CD4-positive, alpha-beta T cell (primary cell): ENCODE data around the gene ARHGEF17. TPM values are rescaled to one million over a fixed set of nuclear protein-coding genes. Genes with fewer than 3 reads are reported as not detected.

Experiments used
- ATAC-seq: fragments of 200-7000 bp; cut with Tn5 transposase; one replicate; pipeline ENCODE4 v1.10.0; 2022; ENCODE audit warnings: mild to moderate bottlenecking; ENCODE audit not compliant: poor library complexity
- CTCF ChIA-PET: fragments of 350-600 bp; sonication (Branson Sonifier 250); formaldehyde crosslinking; loops from one replicate; lab custom pipeline; 2021; ENCODE audit warnings: antibody characterized with exemption, inconsistent platforms; lab: Charles Lee
- POLR2A ChIA-PET: fragments of 350-600 bp; sonication (Branson Sonifier 250); formaldehyde crosslinking; loops from one replicate; lab custom pipeline; 2021; ENCODE audit warnings: antibody characterized with exemption, inconsistent platforms; lab: Charles Lee
- DNase-seq, 14 experiments: peaks; one replicate each; pipeline ENCODE4 v3.0.0-alpha.2; 2013 to 2020; ENCODE audit warnings: mixed read lengths in 2 of 14
- H3K27ac ChIP-seq, 2 donors: one replicate each; pipeline versions ENCODE4 v1.5.1 to v1.7.0; 2013; ENCODE audit warnings: low read length in 2 of 2, low read depth in 1 of 2, mild to moderate bottlenecking in 1 of 2
- H3K27me3 ChIP-seq, 2 experiments: 1 replicate in 1 of 2; 2 replicates in 1 of 2; pipeline versions ENCODE4 v1.6.1 to v1.7.0; 2013; ENCODE audit warnings: low read length in 2 of 2, control low read depth in 1 of 2, mild to moderate bottlenecking in 1 of 2, moderate library complexity in 1 of 2; ENCODE audit not compliant: insufficient read depth in 2 of 2, control insufficient read depth in 1 of 2
- H3K36me3 ChIP-seq: one replicate; pipeline ENCODE4 v1.6.1; 2013; ENCODE audit warnings: low read length, control low read depth; ENCODE audit not compliant: insufficient read depth
- H3K4me1 ChIP-seq: one replicate; pipeline ENCODE4 v1.6.1; 2013; ENCODE audit warnings: low read length, control low read depth; ENCODE audit not compliant: insufficient read depth
- H3K4me3 ChIP-seq: one replicate; pipeline ENCODE4 v1.5.1; 2013; ENCODE audit warnings: mild to moderate bottlenecking, low read length, moderate library complexity
- H3K9me3 ChIP-seq, 2 experiments: 1 replicate in 1 of 2; 2 replicates in 1 of 2; pipeline versions ENCODE4 v1.6.1 to v1.7.0; 2013; ENCODE audit warnings: low read length in 2 of 2, mild to moderate bottlenecking in 2 of 2, control low read depth in 1 of 2, moderate library complexity in 1 of 2; ENCODE audit not compliant: control insufficient read depth in 1 of 2, insufficient read depth in 1 of 2
- H3K27ac Mint-ChIP-seq: one replicate; pipeline ENCODE4 v1.8.0; 2020; ENCODE audit warnings: mixed read lengths
- H3K27me3 Mint-ChIP-seq: one replicate; pipeline ENCODE4 v1.8.0; 2021; ENCODE audit warnings: mixed read lengths
- H3K36me3 Mint-ChIP-seq: one replicate; pipeline ENCODE4 v1.8.0; 2021; ENCODE audit warnings: low read depth, mixed read lengths
- H3K4me1 Mint-ChIP-seq: one replicate; pipeline ENCODE4 v1.8.0; 2021; ENCODE audit warnings: low read depth, mixed read lengths
- H3K4me3 Mint-ChIP-seq: one replicate; pipeline ENCODE4 v1.8.0; 2020; ENCODE audit warnings: mild to moderate bottlenecking, mixed read lengths
- H3K9me3 Mint-ChIP-seq: one replicate; pipeline ENCODE4 v1.8.0; 2020; ENCODE audit warnings: mixed read lengths
- CTCF ChIP-seq: fragments of 200-600 bp; IDR thresholded peaks from one replicate; pipeline ENCODE4 v1.8.0; 2022; ENCODE audit warnings: antibody characterized with exemption, mild to moderate bottlenecking
- intact Hi-C, 2 experiments: fragments of 100-400 bp; cut with DNase I in 1 of 2; cut with micrococcal nuclease in 1 of 2; formaldehyde crosslinking; loops; one replicate each; pipeline versions ENCODE4 v1.15.1 to v1.9.0; 2023 to 2025; cut with DNase I, micrococcal nuclease
- total RNA-seq, 174 experiments: library from RNA in 2 of 174; stranded (reverse) in 2 of 174; gene quantifications; one replicate each; pipeline ENCODE4 v1.2.3 and lab custom pipeline; 2021 to 2026

ARHGEF17 gene
- total RNA-seq, 2 experiments from 2014 or later, result not detected

- DNase-seq (peak in 1 of 14 experiments; percentile 20), ATAC-seq (no peak)
- Mint-ChIP-seq H3K4me3 (no peak overlapping the region), H3K36me3 (peaks cover 40% of the 10 kb centered on the region), H3K27me3 (no peaks in the 10 kb centered on the region), H3K27ac (no peak overlapping the region), H3K4me1 (no peaks in the 10 kb centered on the region), H3K9me3 (no peaks in the 10 kb centered on the region)
- ChIA-PET POLR2A (no interaction called here), CTCF (interaction anchor here (2.7 kb wide), 1 partner anchor 49 kb away, joined by 11 read pairs; no protein-coding TSS in a partner anchor)
- Histone ChIP-seq H3K27ac (no peak overlapping the region), H3K4me3 (no peak overlapping the region), H3K9me3 (no peaks in the 10 kb centered on the region), H3K36me3 (peaks cover 24% of the 10 kb centered on the region), H3K27me3 (no peaks in the 10 kb centered on the region), H3K4me1 (no peaks in the 10 kb centered on the region)
- TF ChIP-seq CTCF, result no peak
- intact Hi-C loops, result loop anchor here in 1 of 2 experiments (5.0 kb wide), 1 partner anchor 262 kb away; no protein-coding TSS in a partner anchor
Measured at GRCh38 chr11:73400293-73400692, 92.2 kb downstream of the ARHGEF17 start.

- H3K9me3 Mint-ChIP-seq, result no peaks in the 10 kb centered on the region
- no peak overlapping the region for H3K27ac ChIP-seq
- no peak overlapping the region for H3K4me3 ChIP-seq
- no peaks in the 10 kb centered on the region for H3K27me3 Mint-ChIP-seq
- H3K4me1 Mint-ChIP-seq, result no peaks in the 10 kb centered on the region
- H3K4me3 Mint-ChIP-seq, result no peak overlapping the region
- peaks cover 41% of the 10 kb centered on the region for H3K36me3 Mint-ChIP-seq
- H3K27ac Mint-ChIP-seq, result no peak overlapping the region
- H3K9me3 ChIP-seq, result no peaks in the 10 kb centered on the region
- ChIA-PET CTCF (interaction anchor here (0.9 kb wide), 1 partner anchor 50 kb away, joined by 6 read pairs; no protein-coding TSS in a partner anchor), POLR2A (no interaction called here)
- DNase-seq (peak in 1 of 14 experiments; percentile 11), ATAC-seq (no peak)
- intact Hi-C loops, result loop anchor here in 1 of 2 experiments (5.0 kb wide), 1 partner anchor 261 kb away; no protein-coding TSS in a partner anchor
- no peaks in the 10 kb centered on the region for H3K4me1 ChIP-seq
- H3K27me3 ChIP-seq, result no peaks in the 10 kb centered on the region
- TF ChIP-seq CTCF, result no peak
- H3K36me3 ChIP-seq, result peaks cover 25% of the 10 kb centered on the region
Measured at GRCh38 chr11:73401217-73401923, 93.3 kb downstream of the ARHGEF17 start.

GRCh38 chr11:73401924-73402833, 94.1 kb downstream of the ARHGEF17 start:
- Mint-ChIP-seq H3K36me3 (peaks cover 41% of the 10 kb centered on the region), H3K9me3 (no peaks in the 10 kb centered on the region), H3K4me1 (no peaks in the 10 kb centered on the region), H3K4me3 (no peak overlapping the region), H3K27ac (peak overlapping the region; percentile 42), H3K27me3 (no peaks in the 10 kb centered on the region)
- POLR2A ChIA-PET, result interaction anchor here (0.7 kb wide), 1 partner anchor 258 kb away, joined by 3 read pairs; no protein-coding TSS in a partner anchor
- H3K27ac ChIP-seq, result no peak overlapping the region
- ATAC-seq (no peak), DNase-seq (no peak)
- no peaks in the 10 kb centered on the region for H3K9me3 ChIP-seq
- H3K4me3 ChIP-seq, result no peak overlapping the region
- intact Hi-C loops, result loop anchor here (2.0 to 5.0 kb wide), 2 partner anchors 259 to 260 kb away; no protein-coding TSS in a partner anchor
- no peaks in the 10 kb centered on the region for H3K4me1 ChIP-seq
- peaks cover 19% of the 10 kb centered on the region for H3K36me3 ChIP-seq
- H3K27me3 ChIP-seq, result no peaks in the 10 kb centered on the region
- CTCF ChIA-PET, result interaction anchor here (0.9 kb wide), 1 partner anchor 51 kb away, joined by 6 read pairs; no protein-coding TSS in a partner anchor
- TF ChIP-seq CTCF, result no peak
